GM10266 (cell line): ENCODE data around the gene ME2.
"Not testable (repeated sequence)": the region's sequence is repeated elsewhere in the genome, so short reads cannot be mapped to it uniquely, and the experiment has no call there.

Experiments
- DNase-seq: peaks from one replicate; pipeline ENCODE4 v3.0.0; 2012; ENCODE audit errors: extremely low spot score
- TF ChIP-seq, protein P1 (sequence below): IDR thresholded peaks from 2 replicates; pipeline ENCODE4 v1.5.1; 2012; ENCODE audit warnings: mild to moderate bottlenecking, low read depth; ENCODE audit not compliant: control insufficient read depth, insufficient read depth; ENCODE audit errors: missing control alignments

Gene ME2

DNA sequence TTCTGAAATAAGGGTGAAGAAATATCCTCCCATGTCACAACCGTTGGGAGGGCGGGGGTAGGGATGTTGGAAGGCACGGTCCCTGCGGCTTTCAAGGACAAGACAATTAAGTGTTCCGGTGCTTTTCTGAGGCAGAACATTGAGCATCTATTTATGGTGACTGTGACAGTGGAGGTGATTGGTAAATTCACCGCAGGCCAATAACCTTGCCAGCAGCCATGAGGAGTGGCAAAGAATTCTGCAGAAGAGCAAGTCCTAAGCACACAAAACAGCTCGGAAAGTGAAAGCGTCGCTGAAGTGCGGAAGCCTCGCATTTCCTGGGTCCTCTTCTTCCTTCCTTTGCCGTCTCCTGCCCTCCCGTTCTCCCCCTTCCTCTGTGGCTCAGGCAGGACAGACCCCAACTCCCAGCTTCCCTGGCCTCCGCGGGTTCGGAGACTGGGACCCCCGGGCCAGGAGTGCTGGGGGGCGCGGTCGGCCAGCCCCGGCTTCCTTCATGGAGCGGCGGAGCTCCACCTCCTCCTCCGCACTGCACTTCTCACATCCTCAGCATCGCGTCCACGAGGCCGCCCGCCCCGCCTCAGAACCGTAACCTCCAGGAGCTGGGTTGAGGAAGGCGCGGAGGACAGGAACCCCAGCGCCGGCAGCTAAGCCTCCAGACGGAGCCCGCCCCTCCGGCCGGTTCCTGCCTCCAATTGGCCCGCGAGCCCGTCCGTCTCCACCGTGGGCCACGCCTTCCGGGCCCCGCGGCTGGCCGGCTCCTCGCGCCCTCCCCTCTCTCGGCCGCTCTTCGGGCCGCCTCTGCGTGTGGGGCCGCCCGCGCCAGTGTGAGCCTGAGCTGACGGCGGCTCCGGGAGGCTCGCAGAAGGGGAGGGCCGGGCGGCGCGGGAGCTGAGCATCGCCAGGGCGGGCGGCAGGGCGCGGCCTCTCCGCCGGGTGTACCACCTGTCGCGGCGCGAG lies at the start of gene ME2:
Gene ME2 (plus strand): TSS at position 774 of the 957 bp plus-strand sequence. CDS start 16,703 bp downstream, outside the sequence.
- TF ChIP-seq, protein P1, sequence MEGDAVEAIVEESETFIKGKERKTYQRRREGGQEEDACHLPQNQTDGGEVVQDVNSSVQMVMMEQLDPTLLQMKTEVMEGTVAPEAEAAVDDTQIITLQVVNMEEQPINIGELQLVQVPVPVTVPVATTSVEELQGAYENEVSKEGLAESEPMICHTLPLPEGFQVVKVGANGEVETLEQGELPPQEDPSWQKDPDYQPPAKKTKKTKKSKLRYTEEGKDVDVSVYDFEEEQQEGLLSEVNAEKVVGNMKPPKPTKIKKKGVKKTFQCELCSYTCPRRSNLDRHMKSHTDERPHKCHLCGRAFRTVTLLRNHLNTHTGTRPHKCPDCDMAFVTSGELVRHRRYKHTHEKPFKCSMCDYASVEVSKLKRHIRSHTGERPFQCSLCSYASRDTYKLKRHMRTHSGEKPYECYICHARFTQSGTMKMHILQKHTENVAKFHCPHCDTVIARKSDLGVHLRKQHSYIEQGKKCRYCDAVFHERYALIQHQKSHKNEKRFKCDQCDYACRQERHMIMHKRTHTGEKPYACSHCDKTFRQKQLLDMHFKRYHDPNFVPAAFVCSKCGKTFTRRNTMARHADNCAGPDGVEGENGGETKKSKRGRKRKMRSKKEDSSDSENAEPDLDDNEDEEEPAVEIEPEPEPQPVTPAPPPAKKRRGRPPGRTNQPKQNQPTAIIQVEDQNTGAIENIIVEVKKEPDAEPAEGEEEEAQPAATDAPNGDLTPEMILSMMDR: no peak
- DNase-seq: peak; percentile 97

DNA sequence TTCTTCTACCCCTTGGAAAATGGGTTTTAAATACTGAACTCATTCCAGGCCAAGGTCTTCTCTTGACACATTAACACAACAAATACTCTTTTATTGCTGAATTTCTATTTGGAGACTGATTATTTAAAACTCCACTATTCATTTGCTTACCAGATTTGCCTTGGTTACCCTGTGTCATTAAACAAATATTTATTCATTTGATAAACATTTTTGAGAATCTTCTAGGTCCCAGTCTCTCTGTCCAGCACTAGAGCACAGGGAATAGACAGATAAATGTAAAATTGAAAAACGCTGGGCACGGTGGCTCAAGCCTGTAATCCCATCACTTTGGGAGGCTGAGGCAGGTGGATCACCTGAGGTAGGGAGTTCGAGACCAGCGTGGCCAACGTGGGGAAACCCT lies 49.3 kb upstream of the ME2 start:
- TF ChIP-seq, protein P1: no peak
- no peak for DNase-seq

DNA sequence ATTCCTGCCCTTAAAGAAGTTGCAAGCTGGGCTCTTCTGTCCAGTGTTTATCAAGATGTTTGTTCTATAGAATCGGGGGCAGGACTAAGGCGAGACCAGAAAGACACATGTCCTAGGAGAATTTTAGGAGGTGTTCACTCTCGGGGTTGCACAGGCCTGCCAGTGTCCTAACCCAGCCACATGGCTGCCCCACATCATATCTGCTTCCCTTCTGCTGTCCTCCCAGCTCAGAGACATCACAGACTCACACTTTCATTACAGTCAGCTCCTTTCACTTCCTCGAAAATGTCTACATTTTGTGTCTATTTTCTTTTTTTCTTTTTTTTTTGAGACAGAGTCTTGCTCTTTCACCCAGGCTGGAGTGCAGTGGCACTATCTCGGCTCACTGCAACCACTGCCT lies 48.4 kb upstream of the ME2 start:
- peak; percentile 21 for DNase-seq
- TF ChIP-seq, protein P1: no peak

DNA sequence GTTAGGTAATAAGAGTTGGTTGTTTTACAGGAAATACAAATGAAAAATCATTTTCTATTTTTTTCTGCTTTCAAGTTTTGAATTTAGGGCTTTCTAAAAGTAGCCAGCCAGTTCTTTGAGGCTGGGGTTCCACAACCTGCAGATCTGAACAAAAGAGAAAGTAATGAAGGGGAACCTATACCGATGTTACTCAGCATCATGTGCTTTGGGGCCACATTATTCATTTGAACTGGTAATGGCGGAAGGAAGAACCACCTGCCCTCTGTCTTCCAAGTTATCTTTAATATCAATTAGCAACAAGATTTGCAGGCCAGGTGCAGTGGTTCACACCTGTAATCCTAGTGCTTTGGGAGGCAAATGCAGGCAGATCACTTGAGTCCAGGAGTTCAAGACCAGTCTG lies 46.2 kb upstream of the ME2 start:
- DNase-seq: peak; percentile 43
- TF ChIP-seq, protein P1: no peak

DNA sequence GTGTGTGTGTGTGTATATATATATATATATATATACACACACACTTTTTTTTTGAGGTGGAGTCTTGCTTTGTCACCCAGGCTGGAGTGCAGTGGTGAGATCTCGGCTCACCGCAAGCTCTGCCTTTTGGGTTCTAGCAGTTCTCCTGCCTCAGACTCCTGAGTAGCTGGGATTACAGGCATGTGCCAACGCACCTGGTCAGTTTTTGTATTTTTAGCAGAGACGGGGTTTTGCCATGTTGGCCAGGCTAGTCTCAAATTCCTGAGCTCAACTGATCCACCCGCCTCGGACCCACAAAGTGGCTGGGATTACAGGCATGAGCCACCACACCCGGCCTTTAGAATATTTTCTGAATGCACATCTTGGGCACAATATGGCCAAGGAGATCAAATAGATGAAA lies 45.4 kb upstream of the ME2 start:
- DNase-seq: not testable (repeated sequence)

DNA sequence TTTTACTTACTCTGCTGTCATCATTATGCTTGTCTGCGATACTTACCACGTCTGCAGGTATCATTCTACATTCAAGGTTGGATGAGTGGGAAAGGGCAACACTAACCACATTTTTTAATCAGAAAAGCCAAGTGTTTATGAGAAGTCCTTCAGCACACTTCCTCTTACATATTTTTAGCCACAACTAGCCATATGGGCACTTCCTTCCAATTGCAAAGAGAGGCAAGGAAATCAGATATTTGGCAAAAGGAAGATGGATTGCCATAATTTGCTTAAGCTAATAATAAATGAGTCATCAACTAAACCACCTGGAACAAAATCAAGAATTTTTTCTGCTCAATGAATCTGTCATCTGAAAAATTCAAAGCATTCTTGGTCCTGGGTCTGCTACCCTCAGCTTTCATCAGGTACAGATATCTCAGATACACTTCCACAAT lies 42.4 kb upstream of the ME2 start:
- DNase-seq: no peak
- TF ChIP-seq, protein P1: no peak

DNA sequence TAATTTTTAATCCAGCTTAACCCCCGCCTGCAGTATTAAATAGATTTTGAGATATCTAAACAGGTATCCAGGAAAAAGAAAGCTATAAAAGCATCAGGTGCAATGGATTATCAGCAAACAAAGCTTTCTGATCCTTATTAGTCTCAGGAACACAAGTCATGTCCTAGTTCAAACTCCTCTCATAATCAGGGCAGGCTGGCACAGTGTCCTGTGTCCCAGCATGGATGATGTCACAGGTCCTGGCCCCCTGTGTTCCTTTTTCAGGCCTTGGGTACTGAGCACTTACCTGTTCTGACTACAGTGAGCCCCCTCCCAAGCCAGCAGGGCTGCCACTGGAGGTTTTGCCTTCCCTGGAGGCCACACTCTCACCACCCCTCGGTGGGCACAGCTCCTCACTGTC lies 39.6 kb upstream of the ME2 start:
- no peak for DNase-seq
- TF ChIP-seq, protein P1: no peak
